ENCODE results near the gene FXYD1.

FXYD1 gene

GRCh38 chr19:35170359-35171061 is 31.9 kb downstream of the FXYD1 start:
- no peak for ATAC-seq (replicated peaks)
- Mint-ChIP-seq H3K27me3 (no peaks in the 10 kb centered on the region), H3K4me1 (ENCODE audit: low read depth in 2 of 2) (peaks cover 11 to 30% of the 10 kb centered on the region in 2 donors), H3K36me3 (ENCODE audit: insufficient read depth) (peaks cover 45% of the 10 kb centered on the region), H3K4me3 (no peak overlapping the region), H3K9me3 (peaks cover 0 to 10% of the 10 kb centered on the region in 2 donors), H3K27ac (peak overlapping the region in 1 of 2 donors; percentile 90)
- no peak for DNase-seq

DNA sequence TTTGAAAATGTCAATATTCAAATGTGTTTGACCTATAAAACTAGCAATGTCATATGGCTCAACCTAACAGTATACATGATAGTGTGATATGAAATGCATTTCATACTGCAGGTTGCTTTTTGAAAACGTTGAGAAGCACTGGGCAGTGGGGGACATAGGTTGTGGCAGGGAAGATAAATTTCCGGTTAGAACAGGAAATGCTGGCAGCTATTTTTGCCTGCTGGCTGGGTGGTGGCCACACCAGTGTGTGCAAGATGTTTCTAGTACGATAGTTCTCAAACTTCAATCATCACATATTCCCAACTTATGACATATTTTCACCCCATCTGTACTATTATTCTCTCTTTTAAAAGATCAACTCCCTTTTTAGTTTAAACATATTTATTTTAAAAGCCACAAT is 33.1 kb downstream of the FXYD1 start:
- H3K27me3 Mint-ChIP-seq: no peaks in the 10 kb centered on the region
- peaks cover 32% of the 10 kb centered on the region for H3K36me3 Mint-ChIP-seq (ENCODE audit: insufficient read depth)
- DNase-seq (no peak), ATAC-seq (replicated peaks) (peak; percentile 43)
- peak overlapping the region in 1 of 2 donors; percentile 50 for H3K4me3 Mint-ChIP-seq
- H3K9me3 Mint-ChIP-seq: no peaks in the 10 kb centered on the region
- H3K4me1 Mint-ChIP-seq (ENCODE audit: low read depth in 2 of 2): peaks cover 11 to 24% of the 10 kb centered on the region in 2 donors
- H3K27ac Mint-ChIP-seq: peak overlapping the region in 1 of 2 donors; percentile 85

DNA sequence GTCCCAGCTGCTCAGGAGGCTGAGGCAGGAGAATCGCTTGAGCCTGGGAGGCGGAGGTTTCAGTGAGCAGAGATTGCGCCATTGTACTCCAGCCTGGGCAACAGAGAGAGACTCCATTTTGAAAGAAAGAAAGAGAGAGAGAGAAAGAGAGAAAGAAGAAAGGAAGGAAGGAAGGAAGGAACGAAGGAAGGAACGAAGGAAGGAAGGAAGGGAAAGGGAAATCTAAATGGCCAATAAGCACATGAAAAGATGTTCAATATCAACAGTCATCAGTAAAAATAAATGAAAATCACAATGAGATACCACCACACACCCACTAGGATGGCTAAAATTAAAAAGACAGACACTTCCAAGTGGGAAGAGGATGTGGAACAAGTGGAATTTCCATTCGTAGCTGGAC is 35.6 kb downstream of the FXYD1 start:
- H3K36me3 Mint-ChIP-seq (ENCODE audit: insufficient read depth): peaks cover 14% of the 10 kb centered on the region
- H3K4me1 Mint-ChIP-seq (ENCODE audit: low read depth in 2 of 2): peaks cover 4 to 19% of the 10 kb centered on the region in 2 donors
- H3K27ac Mint-ChIP-seq: no peak overlapping the region
- DNase-seq (no peak), ATAC-seq (replicated peaks) (no peak)
- no peaks in the 10 kb centered on the region for H3K9me3 Mint-ChIP-seq
- H3K4me3 Mint-ChIP-seq: no peak overlapping the region
- H3K27me3 Mint-ChIP-seq: no peaks in the 10 kb centered on the region

DNA sequence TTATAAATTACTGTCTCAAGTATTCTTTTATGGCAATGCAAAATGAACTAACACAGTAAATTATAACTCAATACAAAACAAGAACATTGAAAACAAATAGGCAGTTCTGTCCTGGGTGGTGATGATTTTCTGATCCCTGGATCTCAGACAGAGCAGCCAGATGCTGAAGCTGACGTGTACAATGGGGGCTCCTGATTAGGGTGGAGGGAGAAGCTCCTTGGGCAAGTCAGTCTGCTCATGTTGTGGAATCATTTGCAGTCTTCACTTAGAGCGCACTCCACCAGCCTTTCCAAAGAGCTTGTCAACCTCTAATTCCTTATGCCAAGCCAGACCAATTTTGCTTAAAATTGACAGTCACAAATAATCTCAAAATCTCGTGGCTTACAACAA is 37.6 kb downstream of the FXYD1 start:
- no peaks in the 10 kb centered on the region for H3K9me3 Mint-ChIP-seq
- H3K27me3 Mint-ChIP-seq: no peaks in the 10 kb centered on the region
- H3K4me1 Mint-ChIP-seq (ENCODE audit: low read depth in 2 of 2): peaks cover 4 to 22% of the 10 kb centered on the region in 2 donors
- DNase-seq (no peak), ATAC-seq (replicated peaks) (no peak)
- peaks cover 7% of the 10 kb centered on the region for H3K36me3 Mint-ChIP-seq (ENCODE audit: insufficient read depth)
- peak overlapping the region in 1 of 2 donors; percentile 85 for H3K27ac Mint-ChIP-seq
- H3K4me3 Mint-ChIP-seq: no peak overlapping the region

DNA sequence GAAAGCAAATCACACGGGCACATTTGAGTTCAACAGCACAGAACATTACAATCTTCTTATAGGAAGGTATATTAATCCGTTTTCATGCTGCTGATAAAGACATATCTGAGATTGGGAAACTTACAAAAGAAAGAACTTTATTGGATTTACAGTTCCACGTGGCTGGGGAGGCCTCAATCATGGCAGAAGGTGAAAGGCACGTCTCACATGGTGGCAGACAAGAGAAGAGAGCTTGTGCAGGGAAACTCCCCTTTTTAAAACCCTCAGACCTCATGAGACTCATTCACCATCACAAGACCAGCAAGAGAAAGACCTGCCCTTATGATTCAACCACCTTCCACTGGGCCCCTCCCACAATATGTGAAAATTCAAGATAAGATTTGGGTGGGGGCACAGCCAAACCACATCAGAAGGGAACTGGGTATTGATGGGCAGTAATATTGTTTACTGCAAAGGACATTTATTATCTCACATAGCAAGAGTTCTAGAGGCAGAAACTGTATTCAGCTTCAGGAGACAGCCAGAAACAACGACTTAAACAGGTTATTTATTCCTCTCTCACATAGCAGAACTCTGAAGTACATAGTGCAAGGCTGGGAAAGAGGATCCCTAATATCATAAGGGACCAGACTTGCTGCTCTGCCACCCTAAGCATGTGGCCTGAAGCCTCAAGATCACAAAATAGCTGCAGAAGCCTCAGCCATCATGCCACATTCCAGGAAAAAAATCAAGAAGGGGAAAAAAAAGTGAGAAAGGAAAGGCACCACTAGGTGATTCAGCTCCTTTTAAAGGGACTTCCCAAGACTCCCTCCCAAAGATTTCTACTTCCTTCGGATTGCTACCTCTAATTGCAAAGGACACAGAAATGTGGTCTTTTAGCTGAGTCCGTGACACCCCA is 39.0 kb downstream of the FXYD1 start:
- no peak overlapping the region for H3K4me3 Mint-ChIP-seq
- DNase-seq: no peak

GRCh38 chr19:35178701-35179100 is 40.1 kb downstream of the FXYD1 start:
- H3K27ac Mint-ChIP-seq: no peak overlapping the region
- peaks cover 4 to 12% of the 10 kb centered on the region in 2 donors for H3K4me1 Mint-ChIP-seq (ENCODE audit: low read depth in 2 of 2)
- no peaks in the 10 kb centered on the region for H3K27me3 Mint-ChIP-seq
- ATAC-seq (replicated peaks) (no peak), DNase-seq (no peak)
- H3K4me3 Mint-ChIP-seq: no peak overlapping the region
- H3K36me3 Mint-ChIP-seq (ENCODE audit: insufficient read depth): peaks cover 2% of the 10 kb centered on the region
- H3K9me3 Mint-ChIP-seq: no peaks in the 10 kb centered on the region

More for the DNA sequence above, 39.0 kb downstream of the FXYD1 start:
- H3K36me3 Mint-ChIP-seq (ENCODE audit: insufficient read depth): peaks cover 2% of the 10 kb centered on the region
- H3K9me3 Mint-ChIP-seq: no peaks in the 10 kb centered on the region
- H3K4me1 Mint-ChIP-seq (ENCODE audit: low read depth in 2 of 2): peaks cover 4 to 13% of the 10 kb centered on the region in 2 donors
- ATAC-seq (replicated peaks): no peak
- H3K27me3 Mint-ChIP-seq: no peaks in the 10 kb centered on the region
- H3K27ac Mint-ChIP-seq: no peak overlapping the region

- DNase-seq: no peak
- no peaks in the 10 kb centered on the region for H3K9me3 Mint-ChIP-seq
- H3K4me3 Mint-ChIP-seq: no peak overlapping the region
- no peak overlapping the region for H3K27ac Mint-ChIP-seq
- peaks cover 4 to 8% of the 10 kb centered on the region in 2 donors for H3K4me1 Mint-ChIP-seq (ENCODE audit: low read depth in 2 of 2)
- H3K27me3 Mint-ChIP-seq: no peaks in the 10 kb centered on the region
- peaks cover 2% of the 10 kb centered on the region for H3K36me3 Mint-ChIP-seq (ENCODE audit: insufficient read depth)
- ATAC-seq (replicated peaks): no peak
Observed at GRCh38 chr19:35179830-35180229, 41.2 kb downstream of the FXYD1 start.

- Mint-ChIP-seq H3K4me3 (no peak overlapping the region), H3K36me3 (ENCODE audit: insufficient read depth) (no peaks in the 10 kb centered on the region), H3K27me3 (no peaks in the 10 kb centered on the region), H3K27ac (no peak overlapping the region), H3K4me1 (ENCODE audit: low read depth in 2 of 2) (peaks cover 0 to 5% of the 10 kb centered on the region in 2 donors), H3K9me3 (no peaks in the 10 kb centered on the region)
- ATAC-seq (replicated peaks) (no peak), DNase-seq (no peak)
Observed at GRCh38 chr19:35181387-35181786, 42.8 kb downstream of the FXYD1 start.

DNA sequence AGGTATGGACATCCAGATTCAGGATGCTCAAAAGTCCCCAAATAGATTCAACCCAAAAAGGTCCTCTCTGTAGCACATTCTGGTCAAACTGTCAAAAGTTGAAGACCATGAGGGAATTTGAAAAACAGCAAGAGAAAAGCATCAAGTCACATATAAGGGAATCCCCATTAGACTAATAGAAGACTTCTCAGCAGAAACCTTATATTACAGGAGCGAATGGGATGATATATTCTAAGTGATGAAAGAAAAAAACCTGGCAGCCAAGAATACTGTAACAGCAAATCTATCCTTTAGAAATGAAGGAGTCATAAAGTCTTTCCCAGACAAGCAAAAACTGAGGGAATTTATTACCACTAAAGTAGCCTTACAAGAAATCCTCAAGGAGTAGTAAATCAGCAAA is 45.6 kb downstream of the FXYD1 start:
- Mint-ChIP-seq H3K9me3 (no peaks in the 10 kb centered on the region), H3K27ac (no peak overlapping the region), H3K27me3 (no peaks in the 10 kb centered on the region), H3K36me3 (ENCODE audit: insufficient read depth) (no peaks in the 10 kb centered on the region), H3K4me1 (ENCODE audit: low read depth in 2 of 2) (peaks cover 0 to 2% of the 10 kb centered on the region in 2 donors), H3K4me3 (no peak overlapping the region)
- DNase-seq: no peak
- ATAC-seq (replicated peaks): no peak

DNA sequence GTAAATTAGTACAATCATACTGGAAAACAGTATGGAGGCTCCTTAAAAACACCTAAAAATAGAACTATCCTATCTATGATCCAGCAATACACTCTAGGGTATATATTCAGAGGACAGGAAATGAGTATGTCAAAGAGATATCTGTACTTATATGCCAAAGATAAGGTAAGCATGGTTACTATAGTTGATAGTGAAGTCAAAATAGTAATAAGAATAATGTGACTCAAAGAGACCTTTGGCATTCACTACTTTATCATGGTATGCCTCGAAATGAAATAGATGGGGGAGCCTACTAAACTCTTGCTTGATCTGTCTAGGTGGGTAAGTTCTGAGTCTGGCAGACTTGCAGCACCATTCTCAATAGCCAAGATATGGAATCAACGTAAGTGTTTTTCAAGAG is 46.3 kb downstream of the FXYD1 start:
- Mint-ChIP-seq H3K9me3 (no peaks in the 10 kb centered on the region), H3K27me3 (no peaks in the 10 kb centered on the region), H3K36me3 (ENCODE audit: insufficient read depth) (no peaks in the 10 kb centered on the region), H3K27ac (no peak overlapping the region), H3K4me3 (no peak overlapping the region), H3K4me1 (ENCODE audit: low read depth in 2 of 2) (peaks cover 0 to under 1% of the 10 kb centered on the region in 2 donors)
- ATAC-seq (replicated peaks): no peak
- DNase-seq: no peak
